ENCODE data around the gene GPR150.

GRCh38 chr5:95627971-95628810, 8.3 kb downstream of the GPR150 start:
- TF ChIP-seq POLR2A (IDR thresholded peaks at IDR 0.05; ENCODE audit: low read depth, low read length) (no peak), TAF1 (IDR thresholded peaks at IDR 0.05; ENCODE audit: low read depth, low read length) (no peak), POLR2AphosphoS5 (IDR thresholded peaks at IDR 0.05; ENCODE audit: low read depth, low read length) (no peak), SPI1 (IDR thresholded peaks at IDR 0.05; ENCODE audit: low read depth, low read length) (no peak), POU2F2 (IDR thresholded peaks at IDR 0.05; ENCODE audit: low read depth, low read length) (no peak)

Data from GM12891 (cell line).